ENCODE measurements around the gene SUZ12. TPM values are rescaled to one million over a fixed set of nuclear protein-coding genes. Genes with fewer than 3 reads are reported as not detected.
"Not testable (repeated sequence)": the region's sequence is repeated elsewhere in the genome, so short reads cannot be mapped to it uniquely, and the experiment has no call there.

Gene SUZ12
- polyA plus RNA-seq, 1 of the 3 experiments (the other 2 are of a cell fraction): 6.3 TPM

GRCh38 chr17:31912705-31913104 is 24.1 kb upstream of the SUZ12 start:
- H3K9me3 ChIP-seq; H3K4me3 ChIP-seq (ENCODE audit: low read depth in 2 of 2, low read length in 1 of 2); H3K9ac ChIP-seq; POLR2A ChIA-PET; H3K4me1 ChIP-seq (ENCODE audit: control insufficient read depth in 1 of 2, insufficient read depth in 2 of 2, low read depth in 1 of 2, low read length in 1 of 2); H3K36me3 ChIP-seq (replicated peaks in 1 of 2; ENCODE audit: control insufficient read depth in 1 of 2, insufficient read depth in 2 of 2, low read length in 1 of 2); H4K20me1 ChIP-seq (ENCODE audit: insufficient read depth); H3K27ac ChIP-seq (ENCODE audit: low read depth in 2 of 2, low read length in 1 of 2); H3K9me2 ChIP-seq; H3K79me2 ChIP-seq (ENCODE audit: insufficient read depth); DNase-seq; H3K27me3 ChIP-seq (ENCODE audit: insufficient read depth); H2AFZ ChIP-seq (ENCODE audit: low read depth); H3K4me2 ChIP-seq: not testable (repeated sequence)
- WGBS (ENCODE audit: low lambda C conversion rate): 70% methylated on average over 6 of the region's 6 CpGs
- H3F3A ChIP-seq (replicated peaks; ENCODE audit: insufficient read depth): peaks cover 21% of the 10 kb centered on the region
- CTCF ChIA-PET: interaction anchor here (2.4 kb wide), 1 partner anchor 13 kb away, joined by 10 read pairs; no protein-coding TSS in a partner anchor
- TF ChIP-seq RAD21 (IDR thresholded peaks at IDR 0.05; ENCODE audit: low read length): 0 out of 2 replicates have a peak, but pooled peaks have one; percentile 6
- TF ChIP-seq CTCF (IDR thresholded peaks at IDR 0.05): peak; percentile 54

GRCh38 chr17:31915456-31916100 is 21.2 kb upstream of the SUZ12 start:
- no peak for DNase-seq
- 83% methylated on average over 3 of the region's 3 CpGs for WGBS (ENCODE audit: low lambda C conversion rate)
- POLR2A ChIA-PET: no interaction called here
- H3K9ac ChIP-seq: no peak overlapping the region
- TF ChIP-seq REST (IDR thresholded peaks at IDR 0.05; ENCODE audit: low read depth, low read length) (no peak), FOSL2 (IDR thresholded peaks at IDR 0.05; ENCODE audit: borderline replicate concordance, low read depth) (peak; percentile 29; the same call in 1 of the 2 replicates), RFX5 (IDR thresholded peaks at IDR 0.05; ENCODE audit: low read length) (no peak), RXRA (IDR thresholded peaks at IDR 0.05; ENCODE audit: borderline replicate concordance, low read depth) (no peak), NRF1 (IDR thresholded peaks at IDR 0.05; ENCODE audit: low read depth, low read length) (no peak)
- H3K36me3 ChIP-seq (replicated peaks in 1 of 2; ENCODE audit: control insufficient read depth in 1 of 2, insufficient read depth in 2 of 2, low read length in 1 of 2): no peaks in the 10 kb centered on the region
- no peaks in the 10 kb centered on the region for H3K9me3 ChIP-seq
- H3K9me2 ChIP-seq: no peaks in the 10 kb centered on the region
- CTCF ChIA-PET: interaction anchor here (0.7 kb wide), 1 partner anchor 841 kb away, joined by 5 read pairs; no protein-coding TSS in a partner anchor
- no peaks in the 10 kb centered on the region for H3K27me3 ChIP-seq (ENCODE audit: insufficient read depth)
- H4K20me1 ChIP-seq (ENCODE audit: insufficient read depth): no peaks in the 10 kb centered on the region
- peaks cover 22% of the 10 kb centered on the region for H3F3A ChIP-seq (replicated peaks; ENCODE audit: insufficient read depth)
- H2AFZ ChIP-seq (ENCODE audit: low read depth): no peak overlapping the region
- 0 out of 4 replicates have a peak, but pooled peaks cover 0 to 5% of the 10 kb centered on the region in 2 experiments for H3K4me1 ChIP-seq (ENCODE audit: control insufficient read depth in 1 of 2, insufficient read depth in 2 of 2, low read depth in 1 of 2, low read length in 1 of 2)
- H3K27ac ChIP-seq (ENCODE audit: low read depth in 2 of 2, low read length in 1 of 2): no peak overlapping the region; a peak in 1 of 4 replicates
- H3K4me2 ChIP-seq: 0 out of 2 replicates have a peak overlapping the region, but pooled peaks have one; percentile 18
- H3K79me2 ChIP-seq (ENCODE audit: insufficient read depth): no peaks in the 10 kb centered on the region
- H3K4me3 ChIP-seq (ENCODE audit: low read depth in 2 of 2, low read length in 1 of 2): no peak overlapping the region
